Measurements from ENCODE around the gene CHCHD6.
"Not testable (repeated sequence)": the region's sequence is repeated elsewhere in the genome, so short reads cannot be mapped to it uniquely, and the experiment has no call there.

The CHCHD6 gene

GRCh38 chr3:126768903-126769302 lies 64.9 kb downstream of the CHCHD6 start:
- no peak for DNase-seq (ENCODE audit: low read depth)

- DNase-seq (ENCODE audit: low read depth), result no peak
Measured at GRCh38 chr3:126770096-126770495, 66.1 kb downstream of the CHCHD6 start.

GRCh38 chr3:126773167-126773566 lies 69.1 kb downstream of the CHCHD6 start:
- DNase-seq (ENCODE audit: low read depth), result no peak

GRCh38 chr3:126773783-126774182 lies 69.7 kb downstream of the CHCHD6 start:
- no peak for DNase-seq (ENCODE audit: low read depth)

- DNase-seq (ENCODE audit: low read depth), result peak; percentile 44
Measured at GRCh38 chr3:126777366-126777765, 73.3 kb downstream of the CHCHD6 start.

GRCh38 chr3:126780666-126781065 lies 76.6 kb downstream of the CHCHD6 start:
- no peak for DNase-seq (ENCODE audit: low read depth)

GRCh38 chr3:126781406-126781805 lies 77.4 kb downstream of the CHCHD6 start:
- peak; percentile 10 for DNase-seq (ENCODE audit: low read depth)

- DNase-seq (ENCODE audit: low read depth), result peak; percentile 78
Measured at GRCh38 chr3:126781889-126782491, 78.0 kb downstream of the CHCHD6 start.

- peak; percentile 87 for DNase-seq (ENCODE audit: low read depth)
Measured at GRCh38 chr3:126782536-126782935, 78.5 kb downstream of the CHCHD6 start.

GRCh38 chr3:126784254-126784653 lies 80.2 kb downstream of the CHCHD6 start:
- no peak for DNase-seq (ENCODE audit: low read depth)

GRCh38 chr3:126791320-126791719 lies 87.3 kb downstream of the CHCHD6 start:
- DNase-seq (ENCODE audit: low read depth), result not testable (repeated sequence)

- no peak for DNase-seq (ENCODE audit: low read depth)
Measured at GRCh38 chr3:126792998-126793397, 89.0 kb downstream of the CHCHD6 start.

- no peak for DNase-seq (ENCODE audit: low read depth)
Measured at GRCh38 chr3:126797563-126797962, 93.5 kb downstream of the CHCHD6 start.

GRCh38 chr3:126798521-126798920 lies 94.5 kb downstream of the CHCHD6 start:
- DNase-seq (ENCODE audit: low read depth), result no peak

GRCh38 chr3:126799099-126799498 lies 95.1 kb downstream of the CHCHD6 start:
- DNase-seq (ENCODE audit: low read depth), result no peak

- DNase-seq (ENCODE audit: low read depth), result not testable (repeated sequence)
Measured at GRCh38 chr3:126801312-126801711, 97.3 kb downstream of the CHCHD6 start.

GRCh38 chr3:126807795-126808194 lies 103.8 kb downstream of the CHCHD6 start:
- no peak for DNase-seq (ENCODE audit: low read depth)

GRCh38 chr3:126811530-126811929 lies 107.5 kb downstream of the CHCHD6 start:
- peak; percentile 52 for DNase-seq (ENCODE audit: low read depth)

- no peak for DNase-seq (ENCODE audit: low read depth)
Measured at GRCh38 chr3:126816298-126816697, 112.3 kb downstream of the CHCHD6 start.

- DNase-seq (ENCODE audit: low read depth), result peak; percentile 5
Measured at GRCh38 chr3:126816986-126817777, 113.1 kb downstream of the CHCHD6 start.

GRCh38 chr3:126817781-126818180 lies 113.7 kb downstream of the CHCHD6 start:
- DNase-seq (ENCODE audit: low read depth), result no peak

- no peak for DNase-seq (ENCODE audit: low read depth)
Measured at GRCh38 chr3:126818400-126819095, 114.5 kb downstream of the CHCHD6 start.

- no peak for DNase-seq (ENCODE audit: low read depth)
Measured at GRCh38 chr3:126826693-126827092, 122.7 kb downstream of the CHCHD6 start.

Data from fibroblast of gingiva (primary cell).